ENCODE measurements around the gene CDCP1. TPM values are rescaled to one million over a fixed set of nuclear protein-coding genes. Genes with fewer than 3 reads are reported as not detected.
A peak's percentile ranks its signal among the peaks of the same experiment; 100 is the strongest.

CDCP1 gene
- total RNA-seq, 1 experiment from 2014 or later = 85.0 TPM

DNA sequence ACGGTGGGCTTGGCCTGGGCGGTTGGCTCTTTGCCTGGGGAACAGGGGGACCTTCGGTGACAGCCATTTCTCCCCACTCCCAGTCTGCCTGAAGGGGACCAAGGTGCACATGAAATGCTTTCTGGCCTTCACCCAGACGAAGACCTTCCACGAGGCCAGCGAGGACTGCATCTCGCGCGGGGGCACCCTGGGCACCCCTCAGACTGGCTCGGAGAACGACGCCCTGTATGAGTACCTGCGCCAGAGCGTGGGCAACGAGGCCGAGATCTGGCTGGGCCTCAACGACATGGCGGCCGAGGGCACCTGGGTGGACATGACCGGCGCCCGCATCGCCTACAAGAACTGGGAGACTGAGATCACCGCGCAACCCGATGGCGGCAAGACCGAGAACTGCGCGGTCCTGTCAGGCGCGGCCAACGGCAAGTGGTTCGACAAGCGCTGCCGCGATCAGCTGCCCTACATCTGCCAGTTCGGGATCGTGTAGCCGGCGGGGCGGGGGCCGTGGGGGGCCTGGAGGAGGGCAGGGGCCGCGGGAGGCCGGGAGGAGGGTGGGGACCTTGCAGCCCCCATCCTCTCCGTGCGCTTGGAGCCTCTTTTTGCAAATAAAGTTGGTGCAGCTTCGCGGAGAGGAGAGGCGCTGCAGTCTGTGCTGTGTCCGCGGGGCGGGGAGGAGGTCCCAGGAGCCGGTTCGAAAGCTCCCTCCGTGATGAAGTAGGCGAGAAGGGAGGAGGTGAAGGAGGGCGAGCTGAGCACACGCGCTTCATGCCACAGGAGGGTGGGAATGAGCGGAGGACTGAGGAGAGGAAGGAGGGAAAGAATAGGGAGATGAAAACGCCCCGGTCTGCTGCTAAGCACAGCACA lies 110.5 kb downstream of the CDCP1 start:
- Histone ChIP-seq H3K79me2 (ENCODE audit: low read depth) (no peaks in the 10 kb centered on the region), H3K9me2 (ENCODE audit: insufficient read depth) (no peaks in the 10 kb centered on the region), H3K27ac (no peak overlapping the region), H3K9me3 (ENCODE audit: insufficient read depth, low read depth) (no peaks in the 10 kb centered on the region), H3K4me3 (no peak overlapping the region), H3F3A (ENCODE audit: insufficient read depth, low read depth) (peaks cover 8% of the 10 kb centered on the region), H3K4me1 (replicated peaks; ENCODE audit: insufficient read depth) (peaks cover 12% of the 10 kb centered on the region), H4K20me1 (ENCODE audit: insufficient read depth) (no peaks in the 10 kb centered on the region), H3K27me3 (ENCODE audit: insufficient read depth, low read depth) (no peaks in the 10 kb centered on the region), H3K4me2 (no peak overlapping the region), H3K36me3 (ENCODE audit: low read depth) (no peaks in the 10 kb centered on the region), H2AFZ (no peak overlapping the region)
- intact Hi-C loops (cut with micrococcal nuclease; ENCODE audit: unreplicated experiment) = loop anchor here (2.0 to 10.0 kb wide), 7 partner anchors 118 to 1339 kb away; partner anchors contain the start of genes CCR5, LIMD1 and SACM1L
- POLR2A ChIA-PET (ENCODE audit: unreplicated experiment) = interaction anchor here (0.5 to 0.6 kb wide), 2 partner anchors 434 to 616 kb away, joined by 4 to 5 read pairs; no protein-coding TSS in a partner anchor
- BruUV-seq (replicated peaks) = no TSS peak
- CTCF ChIA-PET = interaction anchor here (0.7 kb wide), 1 partner anchor 40 kb away, joined by 10 read pairs; no protein-coding TSS in a partner anchor
- TF ChIP-seq, protein P1, sequence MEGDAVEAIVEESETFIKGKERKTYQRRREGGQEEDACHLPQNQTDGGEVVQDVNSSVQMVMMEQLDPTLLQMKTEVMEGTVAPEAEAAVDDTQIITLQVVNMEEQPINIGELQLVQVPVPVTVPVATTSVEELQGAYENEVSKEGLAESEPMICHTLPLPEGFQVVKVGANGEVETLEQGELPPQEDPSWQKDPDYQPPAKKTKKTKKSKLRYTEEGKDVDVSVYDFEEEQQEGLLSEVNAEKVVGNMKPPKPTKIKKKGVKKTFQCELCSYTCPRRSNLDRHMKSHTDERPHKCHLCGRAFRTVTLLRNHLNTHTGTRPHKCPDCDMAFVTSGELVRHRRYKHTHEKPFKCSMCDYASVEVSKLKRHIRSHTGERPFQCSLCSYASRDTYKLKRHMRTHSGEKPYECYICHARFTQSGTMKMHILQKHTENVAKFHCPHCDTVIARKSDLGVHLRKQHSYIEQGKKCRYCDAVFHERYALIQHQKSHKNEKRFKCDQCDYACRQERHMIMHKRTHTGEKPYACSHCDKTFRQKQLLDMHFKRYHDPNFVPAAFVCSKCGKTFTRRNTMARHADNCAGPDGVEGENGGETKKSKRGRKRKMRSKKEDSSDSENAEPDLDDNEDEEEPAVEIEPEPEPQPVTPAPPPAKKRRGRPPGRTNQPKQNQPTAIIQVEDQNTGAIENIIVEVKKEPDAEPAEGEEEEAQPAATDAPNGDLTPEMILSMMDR (conservative IDR thresholded peaks at IDR 0.05) = no peak
- TF ChIP-seq EZH2 (IDR thresholded peaks at IDR 0.05; ENCODE audit: low read depth) = no peak
- no peak for DNase-seq

GRCh38 chr3:45034612-45035252 lies 111.4 kb downstream of the CDCP1 start:
- Histone ChIP-seq H3K27ac (no peak overlapping the region), H3K36me3 (ENCODE audit: low read depth) (no peaks in the 10 kb centered on the region), H3K27me3 (ENCODE audit: insufficient read depth, low read depth) (no peaks in the 10 kb centered on the region), H3K4me2 (no peak overlapping the region), H3K4me3 (no peak overlapping the region), H3K4me1 (replicated peaks; ENCODE audit: insufficient read depth) (peaks cover 7% of the 10 kb centered on the region), H3K79me2 (ENCODE audit: low read depth) (no peaks in the 10 kb centered on the region), H3K9me2 (ENCODE audit: insufficient read depth) (no peaks in the 10 kb centered on the region), H2AFZ (no peak overlapping the region), H3F3A (ENCODE audit: insufficient read depth, low read depth) (peaks cover 4% of the 10 kb centered on the region), H4K20me1 (ENCODE audit: insufficient read depth) (no peaks in the 10 kb centered on the region), H3K9me3 (ENCODE audit: insufficient read depth, low read depth) (no peaks in the 10 kb centered on the region)
- no peak for TF ChIP-seq EZH2 (IDR thresholded peaks at IDR 0.05; ENCODE audit: low read depth)
- TF ChIP-seq, protein P1 (conservative IDR thresholded peaks at IDR 0.05) = no peak
- no TSS peak for BruUV-seq (replicated peaks)
- DNase-seq = peak in 1 of 2 experiments; percentile 17
- intact Hi-C loops (cut with micrococcal nuclease; ENCODE audit: unreplicated experiment) = loop anchor here (5.0 to 10.0 kb wide), 6 partner anchors 117 to 1340 kb away; partner anchors contain the start of genes CCR5, LIMD1 and SACM1L
- ChIA-PET CTCF (no interaction called here), POLR2A (ENCODE audit: unreplicated experiment) (interaction anchor here (0.5 kb wide), 1 partner anchor 617 kb away, joined by 4 read pairs; no protein-coding TSS in a partner anchor)

GRCh38 chr3:45033791-45034190 lies 112.4 kb downstream of the CDCP1 start:
- POLR2A ChIA-PET (ENCODE audit: unreplicated experiment) = no interaction called here
- H3K79me2 ChIP-seq (ENCODE audit: low read depth) = no peaks in the 10 kb centered on the region
- H2AFZ ChIP-seq = no peak overlapping the region
- no peaks in the 10 kb centered on the region for H3K9me3 ChIP-seq (ENCODE audit: insufficient read depth, low read depth)
- H3K27ac ChIP-seq = no peak overlapping the region
- DNase-seq = no peak
- no peaks in the 10 kb centered on the region for H3K27me3 ChIP-seq (ENCODE audit: insufficient read depth, low read depth)
- no peaks in the 10 kb centered on the region for H3K9me2 ChIP-seq (ENCODE audit: insufficient read depth)
- no peaks in the 10 kb centered on the region for H3K36me3 ChIP-seq (ENCODE audit: low read depth)
- H4K20me1 ChIP-seq (ENCODE audit: insufficient read depth) = no peaks in the 10 kb centered on the region
- intact Hi-C loops (cut with micrococcal nuclease; ENCODE audit: unreplicated experiment) = loop anchor here (10.0 kb wide), 4 partner anchors 651 to 1341 kb away; partner anchors contain the start of genes CCR5 and SACM1L
- CTCF ChIA-PET = no interaction called here
- BruUV-seq (replicated peaks) = no TSS peak
- H3K4me2 ChIP-seq = no peak overlapping the region
- no peak for TF ChIP-seq EZH2 (IDR thresholded peaks at IDR 0.05; ENCODE audit: low read depth)
- TF ChIP-seq, protein P1 (conservative IDR thresholded peaks at IDR 0.05) = no peak
- H3F3A ChIP-seq (ENCODE audit: insufficient read depth, low read depth) = peaks cover 4% of the 10 kb centered on the region
- peaks cover 7% of the 10 kb centered on the region for H3K4me1 ChIP-seq (replicated peaks; ENCODE audit: insufficient read depth)
- no peak overlapping the region for H3K4me3 ChIP-seq

Measured in PC-9 (cell line).